ENCODE data around the gene RAVER1.

Gene RAVER1

GRCh38 chr19:10317045-10317856, 16.1 kb downstream of the RAVER1 start:
- DNase-seq (ENCODE audit: low read depth), result no peak
- H3K4me3 ChIP-seq (ENCODE audit: low read depth, low read length), result no peak overlapping the region
- no peak for TF ChIP-seq MAX (IDR thresholded peaks at IDR 0.05; ENCODE audit: low read depth, low read length)
- no peak for TF ChIP-seq POLR2A (IDR thresholded peaks at IDR 0.05; ENCODE audit: extremely low read depth, insufficient read length)
- no peak for TF ChIP-seq MYC (IDR thresholded peaks at IDR 0.05; ENCODE audit: low read depth, low read length)
- no peak for TF ChIP-seq CTCF (IDR thresholded peaks at IDR 0.05; ENCODE audit: low read depth, low read length)

GRCh38 chr19:10316229-10317044, 16.9 kb downstream of the RAVER1 start:
- H3K4me3 ChIP-seq (ENCODE audit: low read depth, low read length), result peak overlapping the region; percentile 76
- TF ChIP-seq MYC (IDR thresholded peaks at IDR 0.05; ENCODE audit: low read depth, low read length) (no peak), POLR2A (IDR thresholded peaks at IDR 0.05; ENCODE audit: extremely low read depth, insufficient read length) (no peak), MAX (IDR thresholded peaks at IDR 0.05; ENCODE audit: low read depth, low read length) (no peak), CTCF (IDR thresholded peaks at IDR 0.05; ENCODE audit: low read depth, low read length) (no peak)
- no peak for DNase-seq (ENCODE audit: low read depth)

GRCh38 chr19:10315335-10316214, 17.8 kb downstream of the RAVER1 start, which contains the start of gene FDX2:
FDX2 (minus strand) TSS chr19:10316015; CDS start chr19:10315996, 19 bp downstream.
- peak within 1 kb of the TSS; percentile 76 for H3K4me3 ChIP-seq (ENCODE audit: low read depth, low read length)
- peak; percentile 98 for DNase-seq (ENCODE audit: low read depth)
- TF ChIP-seq MYC (IDR thresholded peaks at IDR 0.05; ENCODE audit: low read depth, low read length) (no peak), POLR2A (IDR thresholded peaks at IDR 0.05; ENCODE audit: extremely low read depth, insufficient read length) (no peak), MAX (IDR thresholded peaks at IDR 0.05; ENCODE audit: low read depth, low read length) (no peak), CTCF (IDR thresholded peaks at IDR 0.05; ENCODE audit: low read depth, low read length) (no peak)

GRCh38 chr19:10309423-10309822, 23.9 kb downstream of the RAVER1 start, which contains the start of gene ZGLP1:
ZGLP1 (minus strand) TSS chr19:10309815.
- no peak for TF ChIP-seq MYC (IDR thresholded peaks at IDR 0.05; ENCODE audit: low read depth, low read length)
- TF ChIP-seq MAX (IDR thresholded peaks at IDR 0.05; ENCODE audit: low read depth, low read length), result no peak
- peak; percentile 18 for TF ChIP-seq POLR2A (IDR thresholded peaks at IDR 0.05; ENCODE audit: extremely low read depth, insufficient read length)
- no peak within 1 kb of the TSS for H3K4me3 ChIP-seq (ENCODE audit: low read depth, low read length)
- DNase-seq (ENCODE audit: low read depth), result no peak

GRCh38 chr19:10306327-10306726, 27.0 kb downstream of the RAVER1 start:
- TF ChIP-seq CTCF (IDR thresholded peaks at IDR 0.05; ENCODE audit: low read depth, low read length) (no peak), MAX (IDR thresholded peaks at IDR 0.05; ENCODE audit: low read depth, low read length) (no peak), POLR2A (IDR thresholded peaks at IDR 0.05; ENCODE audit: extremely low read depth, insufficient read length) (no peak), MYC (IDR thresholded peaks at IDR 0.05; ENCODE audit: low read depth, low read length) (no peak)
- DNase-seq (ENCODE audit: low read depth), result no peak
- H3K4me3 ChIP-seq (ENCODE audit: low read depth, low read length), result no peak overlapping the region

Measured in NB4 (cell line).